ENCODE data around the gene PCSK5. TPM values are rescaled to one million over a fixed set of nuclear protein-coding genes. Genes with fewer than 3 reads are reported as not detected.

The PCSK5 gene
- total and polyA plus RNA-seq, 3 experiments from 2014 or later = 1.6 to 1.9 (median 1.8) TPM

DNA sequence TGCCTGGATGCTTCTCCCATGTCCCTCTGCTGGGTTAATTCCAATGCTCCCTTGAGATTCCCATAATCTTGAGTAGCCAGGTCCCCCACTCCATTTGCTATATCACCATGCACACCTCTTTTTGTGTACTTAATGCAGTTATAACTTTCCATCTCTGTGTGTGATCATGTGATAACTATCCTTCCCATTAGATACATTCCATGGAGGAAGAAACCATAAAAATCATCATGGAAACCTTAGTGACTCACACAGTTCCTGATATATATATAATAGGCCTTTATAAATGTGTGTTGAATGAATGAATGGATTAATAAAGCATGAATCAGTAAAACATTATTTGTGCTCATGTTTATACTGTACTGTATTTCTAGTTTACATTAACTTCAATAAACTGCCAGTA lies 104.6 kb downstream of the PCSK5 start:
- H3K4me1 Mint-ChIP-seq = peaks cover 0 to 5% (median 0%) of the 10 kb centered on the region in 3 donors
- H3K27me3 Mint-ChIP-seq = no peaks in the 10 kb centered on the region
- Histone ChIP-seq H3K9me3 (ENCODE audit: low read length) (no peaks in the 10 kb centered on the region), H3K4me1 (ENCODE audit: insufficient read depth, low read length) (no peaks in the 10 kb centered on the region), H3K27ac (ENCODE audit: low read depth, low read length) (no peak overlapping the region), H3K36me3 (ENCODE audit: insufficient read depth, low read length) (no peaks in the 10 kb centered on the region), H3K4me3 (ENCODE audit: low read length) (no peak overlapping the region), H3K27me3 (ENCODE audit: insufficient read depth, low read length, poor library complexity, severe bottlenecking) (no peaks in the 10 kb centered on the region)
- DNase-seq = no peak
- H3K4me3 Mint-ChIP-seq = no peak overlapping the region
- peaks cover 0 to 5% (median 4%) of the 10 kb centered on the region in 5 donors for H3K9me3 Mint-ChIP-seq
- H3K27ac Mint-ChIP-seq = peak overlapping the region in 1 of 8 donors; percentile 8
- CTCF ChIA-PET = no interaction called here
- POLR2A ChIA-PET = no interaction called here
- peaks cover 0 to 3% (median 0%) of the 10 kb centered on the region in 3 donors for H3K36me3 Mint-ChIP-seq

DNA sequence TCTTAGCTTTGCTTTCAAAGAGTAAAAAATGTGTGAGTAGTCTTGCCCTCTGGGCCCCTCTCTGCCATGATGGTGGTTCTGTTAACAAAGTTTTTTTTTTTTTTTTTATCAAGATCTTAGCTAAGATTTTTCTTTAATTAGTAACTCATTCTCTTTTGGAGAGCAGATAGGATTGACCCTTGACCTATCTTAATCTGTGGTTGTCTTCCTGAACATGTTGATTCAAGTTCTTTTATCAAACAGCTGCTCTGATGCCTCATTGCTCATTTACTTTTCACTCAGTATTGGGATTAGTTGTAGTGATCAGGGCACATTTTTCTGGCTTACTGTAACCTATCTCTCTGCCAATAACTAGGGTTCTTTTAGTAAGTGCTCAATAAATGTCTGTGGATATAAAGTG lies 106.3 kb downstream of the PCSK5 start:
- H3K4me1 Mint-ChIP-seq = peaks cover 0 to 2% (median 0%) of the 10 kb centered on the region in 3 donors
- no peak for DNase-seq
- CTCF ChIA-PET = no interaction called here
- H3K27me3 Mint-ChIP-seq = no peaks in the 10 kb centered on the region
- H3K27ac Mint-ChIP-seq = no peak overlapping the region
- POLR2A ChIA-PET = no interaction called here
- Histone ChIP-seq H3K4me3 (ENCODE audit: low read length) (no peak overlapping the region), H3K27me3 (ENCODE audit: insufficient read depth, low read length, poor library complexity, severe bottlenecking) (no peaks in the 10 kb centered on the region), H3K27ac (ENCODE audit: low read depth, low read length) (no peak overlapping the region), H3K36me3 (ENCODE audit: insufficient read depth, low read length) (no peaks in the 10 kb centered on the region), H3K4me1 (ENCODE audit: insufficient read depth, low read length) (no peaks in the 10 kb centered on the region), H3K9me3 (ENCODE audit: low read length) (no peaks in the 10 kb centered on the region)
- peaks cover 0 to 6% (median 4%) of the 10 kb centered on the region in 5 donors for H3K9me3 Mint-ChIP-seq
- no peak overlapping the region for H3K4me3 Mint-ChIP-seq
- H3K36me3 Mint-ChIP-seq = peaks cover 0 to 3% (median 0%) of the 10 kb centered on the region in 3 donors

DNA sequence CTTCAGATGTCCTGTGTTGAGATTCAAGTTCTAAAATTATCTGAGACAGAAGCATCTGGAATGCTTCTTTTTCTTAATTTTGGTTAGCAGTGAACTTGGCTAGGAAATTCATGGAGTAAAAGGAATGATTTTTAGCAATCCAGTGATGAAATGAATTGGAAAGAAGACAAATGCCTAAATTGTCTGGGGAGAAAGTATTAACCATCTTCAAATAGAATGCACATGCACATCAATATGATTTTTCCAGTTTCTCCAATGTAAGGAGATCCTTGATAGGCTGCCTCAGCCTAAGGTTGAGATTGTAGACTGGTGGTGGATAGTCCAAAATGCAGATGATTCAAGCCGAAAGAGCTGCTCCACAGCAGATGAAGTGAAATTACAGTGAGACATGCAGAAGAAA lies 106.7 kb downstream of the PCSK5 start:
- CTCF ChIA-PET = no interaction called here
- H3K36me3 Mint-ChIP-seq = peaks cover 0 to 3% (median 0%) of the 10 kb centered on the region in 3 donors
- H3K27ac Mint-ChIP-seq = no peak overlapping the region

DNA sequence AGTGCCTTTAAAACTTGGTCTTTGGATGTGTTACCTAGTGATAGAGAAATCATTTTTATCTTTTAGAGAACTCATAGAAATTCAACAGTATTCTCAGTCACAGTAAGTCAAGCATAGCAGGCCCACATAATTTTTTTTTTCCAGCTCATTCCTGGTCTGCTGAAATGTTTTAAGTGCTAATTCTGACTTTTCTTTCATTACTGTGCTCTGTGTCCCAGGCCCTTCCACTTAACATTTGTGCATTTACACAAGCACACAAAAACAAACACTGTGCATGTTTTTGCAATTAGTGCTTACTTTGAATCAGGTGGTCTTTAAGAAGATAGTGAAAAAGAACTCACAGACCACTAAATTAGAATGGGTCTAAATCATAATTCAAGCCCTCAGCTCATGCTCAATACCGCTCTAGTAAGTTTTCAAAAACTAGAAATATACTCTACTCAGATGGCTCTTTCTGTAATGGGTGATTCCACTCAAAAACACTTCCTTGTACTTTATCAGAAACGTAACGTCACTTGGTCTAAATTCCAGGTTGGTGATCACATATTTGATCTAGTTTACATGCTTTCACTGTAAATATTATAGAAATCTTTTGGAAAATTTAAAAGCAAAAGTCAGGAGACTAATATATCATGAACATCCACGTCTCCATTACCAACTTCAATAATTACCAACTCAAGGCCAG lies 107.8 kb downstream of the PCSK5 start:
- Histone ChIP-seq H3K9me3 (ENCODE audit: low read length) (no peaks in the 10 kb centered on the region), H3K27me3 (ENCODE audit: insufficient read depth, low read length, poor library complexity, severe bottlenecking) (no peaks in the 10 kb centered on the region), H3K27ac (ENCODE audit: low read depth, low read length) (no peak overlapping the region), H3K36me3 (ENCODE audit: insufficient read depth, low read length) (no peaks in the 10 kb centered on the region), H3K4me1 (ENCODE audit: insufficient read depth, low read length) (no peaks in the 10 kb centered on the region), H3K4me3 (ENCODE audit: low read length) (no peak overlapping the region)
- peak overlapping the region in 1 of 8 donors; percentile 37 for H3K27ac Mint-ChIP-seq
- DNase-seq = no peak
- H3K9me3 Mint-ChIP-seq = peaks cover 0 to 6% (median 4%) of the 10 kb centered on the region in 5 donors
- ChIA-PET CTCF (no interaction called here), POLR2A (no interaction called here)
- peaks cover 0 to 3% (median 0%) of the 10 kb centered on the region in 3 donors for H3K36me3 Mint-ChIP-seq
- no peaks in the 10 kb centered on the region for H3K27me3 Mint-ChIP-seq
- no peaks in the 10 kb centered on the region for H3K4me1 Mint-ChIP-seq
- no peak overlapping the region for H3K4me3 Mint-ChIP-seq

More for the DNA sequence above, 106.7 kb downstream of the PCSK5 start:
- Histone ChIP-seq H3K4me1 (ENCODE audit: insufficient read depth, low read length) (no peaks in the 10 kb centered on the region), H3K27me3 (ENCODE audit: insufficient read depth, low read length, poor library complexity, severe bottlenecking) (no peaks in the 10 kb centered on the region), H3K9me3 (ENCODE audit: low read length) (no peaks in the 10 kb centered on the region), H3K4me3 (ENCODE audit: low read length) (no peak overlapping the region), H3K27ac (ENCODE audit: low read depth, low read length) (no peak overlapping the region), H3K36me3 (ENCODE audit: insufficient read depth, low read length) (no peaks in the 10 kb centered on the region)
- Mint-ChIP-seq H3K4me1 (peaks cover 0 to 2% (median 0%) of the 10 kb centered on the region in 3 donors), H3K27me3 (no peaks in the 10 kb centered on the region), H3K4me3 (no peak overlapping the region), H3K9me3 (peaks cover 0 to 6% (median 4%) of the 10 kb centered on the region in 5 donors)
- no peak for DNase-seq
- POLR2A ChIA-PET = no interaction called here

DNA sequence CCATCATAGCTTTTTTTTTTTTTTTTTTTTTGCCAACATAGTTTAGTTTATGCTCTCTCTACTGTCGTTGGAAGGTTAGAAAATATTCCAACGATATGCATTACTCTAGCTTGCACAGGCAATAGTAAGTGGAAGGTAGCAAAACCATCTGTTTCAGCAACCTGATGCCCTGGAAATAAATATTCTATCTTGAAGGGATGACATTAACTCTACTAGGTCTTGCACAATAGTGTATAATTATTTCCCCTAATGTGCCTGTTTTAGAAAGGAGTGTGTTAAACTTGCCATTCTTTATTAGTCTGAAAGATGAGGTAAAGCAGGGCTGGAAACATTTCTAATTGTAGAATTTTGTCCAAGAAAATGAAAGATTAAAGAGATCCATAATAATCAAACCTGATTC lies 111.0 kb downstream of the PCSK5 start:
- H3K4me1 Mint-ChIP-seq = peaks cover 6 to 13% (median 12%) of the 10 kb centered on the region in 3 donors
- CTCF ChIA-PET = no interaction called here

DNA sequence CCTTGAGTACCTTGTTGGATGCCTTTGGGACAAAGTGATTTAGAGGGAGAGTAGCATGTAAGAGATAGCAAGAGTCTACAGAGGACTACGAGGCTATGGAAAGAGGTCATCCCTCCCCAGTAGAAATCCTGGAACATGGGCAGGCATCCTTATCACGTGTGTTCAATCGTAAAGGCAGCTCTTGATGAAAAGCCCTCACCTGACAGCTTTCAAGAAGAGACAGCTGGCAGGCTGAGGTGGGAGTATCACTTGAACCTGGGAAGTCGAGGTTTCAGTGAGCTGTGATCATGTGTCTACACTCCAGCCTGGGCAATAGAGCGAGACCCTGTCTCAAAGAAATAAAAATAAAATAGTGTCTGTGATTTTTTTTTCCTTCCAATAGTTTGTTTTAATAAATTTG lies 112.6 kb downstream of the PCSK5 start:
- Mint-ChIP-seq H3K9me3 (peaks cover 0 to 6% (median 0%) of the 10 kb centered on the region in 5 donors), H3K4me1 (peaks cover 8 to 16% (median 16%) of the 10 kb centered on the region in 3 donors), H3K4me3 (no peak overlapping the region), H3K36me3 (no peaks in the 10 kb centered on the region), H3K27ac (no peak overlapping the region), H3K27me3 (no peaks in the 10 kb centered on the region)
- CTCF ChIA-PET = no interaction called here
- H3K27me3 ChIP-seq (ENCODE audit: insufficient read depth, low read length, poor library complexity, severe bottlenecking) = no peaks in the 10 kb centered on the region
- H3K27ac ChIP-seq (ENCODE audit: low read depth, low read length) = no peak overlapping the region
- peaks cover 9% of the 10 kb centered on the region for H3K4me1 ChIP-seq (ENCODE audit: insufficient read depth, low read length)
- POLR2A ChIA-PET = interaction anchor here (0.6 kb wide), 1 partner anchor 364 kb away, joined by 4 read pairs; no protein-coding TSS in a partner anchor
- H3K9me3 ChIP-seq (ENCODE audit: low read length) = no peaks in the 10 kb centered on the region
- DNase-seq = no peak
- H3K4me3 ChIP-seq (ENCODE audit: low read length) = no peak overlapping the region
- no peaks in the 10 kb centered on the region for H3K36me3 ChIP-seq (ENCODE audit: insufficient read depth, low read length)

More for the DNA sequence above, 111.0 kb downstream of the PCSK5 start:
- H3K27me3 ChIP-seq (ENCODE audit: insufficient read depth, low read length, poor library complexity, severe bottlenecking) = no peaks in the 10 kb centered on the region
- H3K9me3 Mint-ChIP-seq = peaks cover 0 to 5% (median 0%) of the 10 kb centered on the region in 5 donors
- no peaks in the 10 kb centered on the region for H3K36me3 Mint-ChIP-seq
- POLR2A ChIA-PET = no interaction called here
- H3K9me3 ChIP-seq (ENCODE audit: low read length) = no peaks in the 10 kb centered on the region
- H3K36me3 ChIP-seq (ENCODE audit: insufficient read depth, low read length) = no peaks in the 10 kb centered on the region
- no peak overlapping the region for H3K27ac Mint-ChIP-seq
- H3K27ac ChIP-seq (ENCODE audit: low read depth, low read length) = no peak overlapping the region
- no peak for DNase-seq
- H3K27me3 Mint-ChIP-seq = no peaks in the 10 kb centered on the region
- no peak overlapping the region for H3K4me3 Mint-ChIP-seq
- peaks cover 9% of the 10 kb centered on the region for H3K4me1 ChIP-seq (ENCODE audit: insufficient read depth, low read length)
- no peak overlapping the region for H3K4me3 ChIP-seq (ENCODE audit: low read length)

DNA sequence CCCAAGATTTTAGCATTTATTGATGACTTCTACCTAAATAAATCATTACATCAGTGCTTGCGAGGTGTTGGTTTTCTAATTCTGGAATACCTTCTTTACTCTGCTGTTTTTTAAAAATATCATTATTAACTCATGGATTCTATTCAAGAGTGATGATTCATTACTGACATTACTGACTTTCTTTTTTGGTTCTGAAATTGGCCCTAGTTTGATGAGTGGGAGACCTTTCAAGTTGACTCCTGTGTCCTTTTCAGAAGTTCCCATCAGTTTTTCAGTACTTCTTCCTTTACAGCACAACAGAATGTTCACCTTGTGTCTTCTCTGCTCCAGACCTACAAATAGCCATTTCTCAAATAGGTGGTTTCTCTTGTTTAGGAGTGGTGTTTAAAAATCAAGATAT lies 114.1 kb downstream of the PCSK5 start:
- no peaks in the 10 kb centered on the region for H3K9me3 ChIP-seq (ENCODE audit: low read length)
- H3K27ac Mint-ChIP-seq = no peak overlapping the region
- H3K36me3 Mint-ChIP-seq = no peaks in the 10 kb centered on the region
- H3K9me3 Mint-ChIP-seq = peaks cover 0 to 6% (median 0%) of the 10 kb centered on the region in 5 donors
- no peaks in the 10 kb centered on the region for H3K27me3 ChIP-seq (ENCODE audit: insufficient read depth, low read length, poor library complexity, severe bottlenecking)
- H3K27me3 Mint-ChIP-seq = no peaks in the 10 kb centered on the region
- no peak overlapping the region for H3K27ac ChIP-seq (ENCODE audit: low read depth, low read length)
- DNase-seq = no peak
- POLR2A ChIA-PET = no interaction called here
- no peak overlapping the region for H3K4me3 Mint-ChIP-seq
- no peak overlapping the region for H3K4me3 ChIP-seq (ENCODE audit: low read length)
- no peaks in the 10 kb centered on the region for H3K36me3 ChIP-seq (ENCODE audit: insufficient read depth, low read length)
- peaks cover 10 to 19% (median 18%) of the 10 kb centered on the region in 3 donors for H3K4me1 Mint-ChIP-seq
- CTCF ChIA-PET = no interaction called here
- H3K4me1 ChIP-seq (ENCODE audit: insufficient read depth, low read length) = peaks cover 9% of the 10 kb centered on the region

DNA sequence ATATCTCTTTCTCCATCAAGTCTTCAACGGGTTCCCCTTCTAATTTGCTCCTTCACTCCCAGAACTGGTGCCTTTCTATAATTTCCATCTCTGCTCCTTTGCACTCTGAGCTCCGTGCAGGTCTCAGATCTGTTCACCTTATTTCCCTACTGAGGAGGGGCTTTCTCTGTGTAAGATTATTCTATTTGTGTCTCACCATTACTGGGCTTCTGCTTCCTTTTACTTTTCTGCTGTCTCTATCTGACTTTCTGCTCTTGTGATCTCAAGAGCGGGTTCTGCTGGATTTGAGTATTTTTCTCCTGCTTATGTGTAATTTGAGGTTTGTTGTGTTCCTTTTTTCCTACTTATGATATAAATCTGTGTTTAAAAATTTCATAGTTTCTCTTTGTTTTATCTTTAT lies 117.5 kb downstream of the PCSK5 start:
- POLR2A ChIA-PET = no interaction called here
- H3K27me3 Mint-ChIP-seq = no peaks in the 10 kb centered on the region

More for the DNA sequence above, 117.5 kb downstream of the PCSK5 start:
- H3K4me1 Mint-ChIP-seq = peaks cover 10 to 19% (median 18%) of the 10 kb centered on the region in 3 donors
- peak overlapping the region in 1 of 8 donors; percentile 73 for H3K27ac Mint-ChIP-seq
- Histone ChIP-seq H3K9me3 (ENCODE audit: low read length) (no peaks in the 10 kb centered on the region), H3K4me1 (ENCODE audit: insufficient read depth, low read length) (peaks cover 15% of the 10 kb centered on the region), H3K36me3 (ENCODE audit: insufficient read depth, low read length) (no peaks in the 10 kb centered on the region), H3K27me3 (ENCODE audit: insufficient read depth, low read length, poor library complexity, severe bottlenecking) (no peaks in the 10 kb centered on the region), H3K4me3 (ENCODE audit: low read length) (no peak overlapping the region), H3K27ac (ENCODE audit: low read depth, low read length) (no peak overlapping the region)
- no peaks in the 10 kb centered on the region for H3K36me3 Mint-ChIP-seq
- H3K4me3 Mint-ChIP-seq = no peak overlapping the region
- peaks cover 0 to 3% (median 0%) of the 10 kb centered on the region in 5 donors for H3K9me3 Mint-ChIP-seq
- no peak for DNase-seq
- CTCF ChIA-PET = no interaction called here
